Endodermal cell (in vitro differentiated cells): ENCODE data around the gene DLG5. TPM values are rescaled to one million over a fixed set of nuclear protein-coding genes. Genes with fewer than 3 reads are reported as not detected.

ENCODE experiments used
- DNase-seq: peaks from one replicate; pipeline ENCODE4 v3.0.0-alpha.2; 2017
- H3K27ac ChIP-seq: 2 replicates; pipeline ENCODE4 v1.5.1; 2013; ENCODE audit warnings: mild to moderate bottlenecking, low read depth, low read length, moderate library complexity
- H3K27me3 ChIP-seq: 2 replicates; pipeline ENCODE4 v1.6.1; 2013; ENCODE audit warnings: mild to moderate bottlenecking, low read length, moderate library complexity; ENCODE audit not compliant: insufficient read depth, control insufficient read depth, poor library complexity, severe bottlenecking
- H3K36me3 ChIP-seq: 2 replicates; pipeline ENCODE4 v1.7.0; 2013; ENCODE audit warnings: mild to moderate bottlenecking, low read length, moderate library complexity; ENCODE audit not compliant: control insufficient read depth, insufficient read depth
- H3K4me1 ChIP-seq: one replicate; pipeline ENCODE4 v1.7.0; 2013; ENCODE audit warnings: low read length; ENCODE audit not compliant: control insufficient read depth, insufficient read depth
- H3K4me3 ChIP-seq: 2 replicates; pipeline ENCODE4 v1.5.1; 2013; ENCODE audit warnings: mild to moderate bottlenecking, low read length, moderate library complexity
- H3K9ac ChIP-seq: 2 replicates; pipeline ENCODE4 v1.6.1; 2013; ENCODE audit warnings: mild to moderate bottlenecking, low read length, moderate library complexity; ENCODE audit not compliant: poor library complexity, severe bottlenecking; ENCODE audit errors: extremely low read depth
- H3K9me3 ChIP-seq: 2 replicates; pipeline ENCODE4 v1.6.1; 2013; ENCODE audit warnings: mild to moderate bottlenecking, low read length, moderate library complexity; ENCODE audit not compliant: control insufficient read depth
- H3K27ac Mint-ChIP-seq: 2 replicates; pipeline ENCODE4 v1.8.0; 2020; ENCODE audit warnings: mixed read lengths
- H3K27me3 Mint-ChIP-seq: 2 replicates; pipeline ENCODE4 v1.8.0; 2021; ENCODE audit warnings: mild to moderate bottlenecking, mixed read lengths; ENCODE audit not compliant: insufficient read depth
- H3K36me3 Mint-ChIP-seq: 2 replicates; pipeline ENCODE4 v1.8.0; 2020; ENCODE audit warnings: low read depth, mixed read lengths
- H3K4me1 Mint-ChIP-seq: 2 replicates; pipeline ENCODE4 v1.8.0; 2020; ENCODE audit warnings: mixed read lengths
- H3K4me3 Mint-ChIP-seq: 2 replicates; pipeline ENCODE4 v1.8.0; 2020; ENCODE audit warnings: mild to moderate bottlenecking, moderate library complexity, mixed read lengths
- H3K9me3 Mint-ChIP-seq: 2 replicates; pipeline ENCODE4 v1.8.0; 2020; ENCODE audit warnings: mild to moderate bottlenecking, mixed read lengths
- WGBS, 2 experiments: methylation state at CpG; one replicate each; pipeline versions ENCODE4 v1.1.5 to v1.1.7; 2013; ENCODE audit warnings: missing lambda C conversion rate in 2 of 2, mixed read lengths in 1 of 2; ENCODE audit not compliant: insufficient coverage in 1 of 2, insufficient read length in 1 of 2; 5-methylcytosine and 5-hydroxymethylcytosine counted together
- total RNA-seq, 2 donors: library from RNA; stranded (reverse); fragmentation: NEBNext Ultra II Directional in 1 of 2; extraction: Animal tissue kit (Norgen Biotek cat#: 25700) in 1 of 2; gene quantifications; 2 replicates in 1 of 2; 3 replicates in 1 of 2; pipeline ENCODE4 v1.2.1, GENCODE V29; 2021
- TF ChIP-seq, protein P1 (sequence below): fragments of 200-600 bp; sonication (generic); conservative IDR thresholded peaks from 2 replicates; pipeline ENCODE4 v1.5.0; 2021; ENCODE audit warnings: antibody characterized with exemption, mild to moderate bottlenecking

DLG5 gene
- total RNA-seq, 2 donors from 2014 or later, result 79.4 to 83.4 TPM

DNA sequence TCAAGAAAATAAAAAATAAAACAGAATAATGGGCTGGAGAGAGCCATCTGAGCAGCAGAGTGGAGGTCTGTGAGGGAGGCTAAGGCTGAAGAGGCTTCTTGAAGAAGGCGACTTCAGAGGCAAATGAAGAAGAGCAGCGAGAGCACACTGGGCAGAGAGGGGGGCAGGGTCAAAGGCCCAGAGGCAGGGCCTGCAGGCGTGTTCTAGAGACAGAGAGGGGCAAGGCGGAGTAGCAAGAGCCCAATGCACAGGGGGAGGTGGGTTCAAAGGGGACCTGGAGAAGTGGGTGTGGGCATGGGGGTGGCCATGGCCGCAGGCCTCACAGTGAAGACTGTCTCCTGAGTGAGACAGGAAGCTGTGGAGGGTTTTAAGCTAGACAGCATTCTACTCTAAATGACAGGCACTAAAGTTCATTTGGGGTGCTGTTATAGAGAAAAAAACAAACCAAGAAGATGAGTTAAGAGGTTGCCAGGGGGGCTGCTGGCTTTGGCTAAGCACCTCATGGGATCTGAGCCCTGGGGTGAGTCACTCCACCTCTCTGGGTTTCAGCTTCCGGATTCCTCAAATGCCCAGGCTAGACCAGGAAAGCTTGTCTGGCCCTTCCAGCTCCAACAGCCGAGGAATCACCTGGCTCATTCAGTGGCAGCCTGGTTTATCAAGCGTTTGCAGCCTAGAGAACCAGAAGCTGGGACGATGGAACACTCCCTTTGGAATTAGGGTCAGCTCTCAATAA is 81.7 kb downstream of the DLG5 start:
- Histone ChIP-seq H3K27ac (no peak overlapping the region), H3K9ac (no peak overlapping the region), H3K9me3 (no peaks in the 10 kb centered on the region), H3K27me3 (no peaks in the 10 kb centered on the region), H3K4me3 (no peak overlapping the region), H3K36me3 (peaks cover 59% of the 10 kb centered on the region), H3K4me1 (peaks cover 19% of the 10 kb centered on the region)
- DNase-seq, result no peak
- Mint-ChIP-seq H3K27ac (peak overlapping the region; percentile 85), H3K9me3 (no peaks in the 10 kb centered on the region), H3K27me3 (no peaks in the 10 kb centered on the region), H3K36me3 (peaks cover 41% of the 10 kb centered on the region), H3K4me1 (peaks cover 32% of the 10 kb centered on the region), H3K4me3 (no peak overlapping the region)
- WGBS, 2 experiments, result 77 to 78% methylated on average over 8 to 9 of the region's 9 CpGs
- TF ChIP-seq, protein P1, sequence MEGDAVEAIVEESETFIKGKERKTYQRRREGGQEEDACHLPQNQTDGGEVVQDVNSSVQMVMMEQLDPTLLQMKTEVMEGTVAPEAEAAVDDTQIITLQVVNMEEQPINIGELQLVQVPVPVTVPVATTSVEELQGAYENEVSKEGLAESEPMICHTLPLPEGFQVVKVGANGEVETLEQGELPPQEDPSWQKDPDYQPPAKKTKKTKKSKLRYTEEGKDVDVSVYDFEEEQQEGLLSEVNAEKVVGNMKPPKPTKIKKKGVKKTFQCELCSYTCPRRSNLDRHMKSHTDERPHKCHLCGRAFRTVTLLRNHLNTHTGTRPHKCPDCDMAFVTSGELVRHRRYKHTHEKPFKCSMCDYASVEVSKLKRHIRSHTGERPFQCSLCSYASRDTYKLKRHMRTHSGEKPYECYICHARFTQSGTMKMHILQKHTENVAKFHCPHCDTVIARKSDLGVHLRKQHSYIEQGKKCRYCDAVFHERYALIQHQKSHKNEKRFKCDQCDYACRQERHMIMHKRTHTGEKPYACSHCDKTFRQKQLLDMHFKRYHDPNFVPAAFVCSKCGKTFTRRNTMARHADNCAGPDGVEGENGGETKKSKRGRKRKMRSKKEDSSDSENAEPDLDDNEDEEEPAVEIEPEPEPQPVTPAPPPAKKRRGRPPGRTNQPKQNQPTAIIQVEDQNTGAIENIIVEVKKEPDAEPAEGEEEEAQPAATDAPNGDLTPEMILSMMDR, result no peak

DNA sequence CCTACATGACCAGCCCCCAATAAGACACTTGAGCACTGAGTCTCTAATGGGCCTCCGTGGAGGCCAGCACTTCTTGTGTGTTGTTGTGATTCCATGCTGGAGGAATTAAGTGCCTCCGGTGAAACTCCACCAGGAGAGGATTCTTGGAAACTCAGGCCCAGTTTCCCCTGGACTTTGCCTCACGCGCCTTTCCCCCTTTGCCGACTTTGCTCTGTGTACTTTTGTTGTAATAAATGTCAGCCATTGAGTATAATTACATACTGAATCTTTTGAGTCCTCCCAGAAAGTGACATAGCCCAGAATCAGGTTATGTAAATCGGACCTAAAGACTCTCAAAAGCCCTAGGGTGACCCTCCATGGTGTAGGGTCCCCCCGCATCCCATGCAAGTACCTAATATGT is 82.4 kb downstream of the DLG5 start:
- Histone ChIP-seq H3K9me3 (no peaks in the 10 kb centered on the region), H3K27me3 (no peaks in the 10 kb centered on the region), H3K27ac (no peak overlapping the region), H3K9ac (no peak overlapping the region), H3K4me3 (no peak overlapping the region), H3K36me3 (peaks cover 65% of the 10 kb centered on the region), H3K4me1 (peaks cover 15% of the 10 kb centered on the region)
- H3K27me3 Mint-ChIP-seq, result no peaks in the 10 kb centered on the region
- no peak for DNase-seq
- H3K4me1 Mint-ChIP-seq, result peaks cover 26% of the 10 kb centered on the region
- H3K27ac Mint-ChIP-seq, result peak overlapping the region; percentile 85
- H3K9me3 Mint-ChIP-seq, result no peaks in the 10 kb centered on the region
- H3K36me3 Mint-ChIP-seq, result peaks cover 46% of the 10 kb centered on the region
- 97 to 100% methylated on average over 4 to 7 of the region's 7 CpGs for WGBS, 2 experiments
- TF ChIP-seq, protein P1, result no peak
- H3K4me3 Mint-ChIP-seq, result no peak overlapping the region

DNA sequence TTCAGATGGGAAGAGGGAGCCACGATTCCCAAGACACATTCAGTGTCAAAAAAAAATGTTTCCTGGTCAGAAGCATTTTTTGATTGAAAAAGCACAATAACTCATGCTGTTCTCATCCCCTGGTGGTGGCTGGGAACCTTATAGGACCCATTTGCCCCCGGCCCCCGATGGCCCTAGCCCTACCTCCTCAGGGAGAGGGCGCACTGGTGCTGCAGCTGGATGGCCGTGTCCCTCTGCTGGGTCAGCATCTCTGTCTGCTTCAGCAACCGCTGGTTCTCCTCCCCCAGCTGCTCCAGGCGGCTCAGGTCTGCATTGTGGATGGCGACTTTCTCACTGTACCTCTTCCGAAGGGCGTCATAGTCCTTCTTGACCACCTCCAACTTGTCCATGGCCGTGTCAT is 83.3 kb downstream of the DLG5 start:
- peaks cover 8% of the 10 kb centered on the region for H3K4me1 ChIP-seq
- H3K36me3 Mint-ChIP-seq, result peaks cover 46% of the 10 kb centered on the region

More for the DNA sequence above, 83.3 kb downstream of the DLG5 start:
- Mint-ChIP-seq H3K27ac (no peak overlapping the region), H3K4me1 (peaks cover 17% of the 10 kb centered on the region), H3K9me3 (no peaks in the 10 kb centered on the region), H3K27me3 (no peaks in the 10 kb centered on the region), H3K4me3 (no peak overlapping the region)
- H3K9ac ChIP-seq, result no peak overlapping the region
- TF ChIP-seq, protein P1, result peak; percentile 29
- DNase-seq, result no peak
- no peaks in the 10 kb centered on the region for H3K27me3 ChIP-seq
- WGBS, 2 experiments, result 95 to 97% methylated on average over 11 of the region's 11 CpGs
- H3K9me3 ChIP-seq, result no peaks in the 10 kb centered on the region
- no peak overlapping the region for H3K27ac ChIP-seq
- peaks cover 65% of the 10 kb centered on the region for H3K36me3 ChIP-seq
- H3K4me3 ChIP-seq, result no peak overlapping the region
